T-cell (primary cell): ENCODE results near the gene TCAP. TPM values are rescaled to one million over a fixed set of nuclear protein-coding genes. Genes with fewer than 3 reads are reported as not detected.

Source experiments
- ATAC-seq, 4 experiments: fragments of 200-7000 bp in 3 of 4; fragments of 150-1000 bp in 1 of 4; cut with Tn5 transposase; replicated peaks in 1 of 4; 1 replicate in 3 of 4; 2 replicates in 1 of 4; pipeline ENCODE4 v1.10.0; 2021; ENCODE audit warnings: moderate library complexity in 3 of 4, mild to moderate bottlenecking in 2 of 4, moderate number of reproducible peaks in 1 of 4
- CTCF ChIA-PET, 2 donors: fragments of 300-600 bp; sonication (Branson Sonifier 250); formaldehyde crosslinking; loops; one replicate each; lab custom pipeline; 2022; ENCODE audit warnings: antibody characterized with exemption in 2 of 2; lab: Charles Lee
- POLR2A ChIA-PET, 2 donors: fragments of 300-600 bp; sonication (Branson Sonifier 250); formaldehyde crosslinking; loops; one replicate each; lab custom pipeline; 2022; ENCODE audit warnings: antibody characterized with exemption in 2 of 2; lab: Charles Lee
- DNase-seq, 35 experiments: peaks; one replicate each; pipeline versions ENCODE4 v3.0.0 to v3.0.0-alpha.2; 2013 to 2023
- H3K27ac ChIP-seq: one replicate; pipeline ENCODE4 v1.5.1; 2013; ENCODE audit warnings: low read length
- H3K27me3 ChIP-seq, 2 experiments: replicated peaks in 1 of 2; 1 replicate in 1 of 2; 2 replicates in 1 of 2; pipeline versions ENCODE4 v1.6.1 to v1.7.0; 2013; ENCODE audit warnings: low read length in 1 of 2, mixed read lengths in 1 of 2; ENCODE audit not compliant: control insufficient read depth in 2 of 2, insufficient read depth in 2 of 2; ENCODE audit errors: extremely low read depth in 1 of 2
- H3K36me3 ChIP-seq, 2 donors: 1 replicate in 1 of 2; 2 replicates in 1 of 2; pipeline versions ENCODE4 v1.6.1 to v1.7.0; 2013; ENCODE audit warnings: low read length in 1 of 2; ENCODE audit not compliant: control insufficient read depth in 2 of 2, insufficient read depth in 1 of 2; ENCODE audit errors: extremely low read depth in 1 of 2
- H3K4me1 ChIP-seq, 2 experiments: 1 replicate in 1 of 2; 2 replicates in 1 of 2; pipeline versions ENCODE4 v1.6.1 to v1.7.0; 2013; ENCODE audit warnings: low read length in 2 of 2, mixed read lengths in 1 of 2; ENCODE audit not compliant: insufficient read depth in 2 of 2, control insufficient read depth in 1 of 2; ENCODE audit errors: extremely low read depth in 1 of 2
- H3K4me3 ChIP-seq, 2 donors: 1 replicate in 1 of 2; 2 replicates in 1 of 2; pipeline versions ENCODE4 v1.5.1 to v1.7.0; 2013; ENCODE audit warnings: mild to moderate bottlenecking in 2 of 2, low read length in 1 of 2, moderate library complexity in 1 of 2; ENCODE audit not compliant: control insufficient read depth in 1 of 2; ENCODE audit errors: extremely low read depth in 1 of 2
- H3K9me3 ChIP-seq: 2 replicates; pipeline ENCODE4 v1.7.0; 2013
- H3K27ac Mint-ChIP-seq, 2 donors: one replicate each; pipeline ENCODE4 v1.8.0; 2020 to 2021; ENCODE audit warnings: mild to moderate bottlenecking in 2 of 2, mixed read lengths in 2 of 2
- H3K27me3 Mint-ChIP-seq, 2 donors: one replicate each; pipeline ENCODE4 v1.8.0; 2021 to 2022; ENCODE audit warnings: mixed read lengths in 2 of 2
- H3K36me3 Mint-ChIP-seq: one replicate; pipeline ENCODE4 v1.8.0; 2021; ENCODE audit warnings: mixed read lengths
- H3K4me1 Mint-ChIP-seq, 3 donors: one replicate each; pipeline ENCODE4 v1.8.0; 2020 to 2022; ENCODE audit warnings: mixed read lengths in 3 of 3, mild to moderate bottlenecking in 1 of 3
- H3K4me3 Mint-ChIP-seq, 3 donors: one replicate each; pipeline ENCODE4 v1.8.0; 2020 to 2022; ENCODE audit warnings: mild to moderate bottlenecking in 3 of 3, mixed read lengths in 3 of 3, moderate library complexity in 3 of 3
- H3K9me3 Mint-ChIP-seq, 3 donors: one replicate each; pipeline ENCODE4 v1.8.0; 2020 to 2022; ENCODE audit warnings: mixed read lengths in 3 of 3
- WGBS: methylation state at CpG from one replicate; pipeline ENCODE4 v1.1.5; 2013; ENCODE audit warnings: missing lambda C conversion rate; ENCODE audit not compliant: insufficient coverage; 5-methylcytosine and 5-hydroxymethylcytosine counted together
- total RNA-seq, 35 experiments: library from RNA in 6 of 35; stranded (reverse) in 6 of 35; fragments of 120-200 nt in 1 of 35; gene quantifications; one replicate each; pipeline versions ENCODE4 v1.2.1 to v1.2.4 and lab custom pipeline; 2013 to 2026

Gene TCAP, protein sequence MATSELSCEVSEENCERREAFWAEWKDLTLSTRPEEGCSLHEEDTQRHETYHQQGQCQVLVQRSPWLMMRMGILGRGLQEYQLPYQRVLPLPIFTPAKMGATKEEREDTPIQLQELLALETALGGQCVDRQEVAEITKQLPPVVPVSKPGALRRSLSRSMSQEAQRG
- 1 to 10 TPM; 2.2 to 7.8 (median 6.6) TPM for total RNA-seq
- total RNA-seq (2013): 1.3 TPM
- 0.17 to 3.6 (median 1.4) reads per million in 29 experiments for total RNA-seq (lab: John Stamatoyannopoulos, UW)

DNA sequence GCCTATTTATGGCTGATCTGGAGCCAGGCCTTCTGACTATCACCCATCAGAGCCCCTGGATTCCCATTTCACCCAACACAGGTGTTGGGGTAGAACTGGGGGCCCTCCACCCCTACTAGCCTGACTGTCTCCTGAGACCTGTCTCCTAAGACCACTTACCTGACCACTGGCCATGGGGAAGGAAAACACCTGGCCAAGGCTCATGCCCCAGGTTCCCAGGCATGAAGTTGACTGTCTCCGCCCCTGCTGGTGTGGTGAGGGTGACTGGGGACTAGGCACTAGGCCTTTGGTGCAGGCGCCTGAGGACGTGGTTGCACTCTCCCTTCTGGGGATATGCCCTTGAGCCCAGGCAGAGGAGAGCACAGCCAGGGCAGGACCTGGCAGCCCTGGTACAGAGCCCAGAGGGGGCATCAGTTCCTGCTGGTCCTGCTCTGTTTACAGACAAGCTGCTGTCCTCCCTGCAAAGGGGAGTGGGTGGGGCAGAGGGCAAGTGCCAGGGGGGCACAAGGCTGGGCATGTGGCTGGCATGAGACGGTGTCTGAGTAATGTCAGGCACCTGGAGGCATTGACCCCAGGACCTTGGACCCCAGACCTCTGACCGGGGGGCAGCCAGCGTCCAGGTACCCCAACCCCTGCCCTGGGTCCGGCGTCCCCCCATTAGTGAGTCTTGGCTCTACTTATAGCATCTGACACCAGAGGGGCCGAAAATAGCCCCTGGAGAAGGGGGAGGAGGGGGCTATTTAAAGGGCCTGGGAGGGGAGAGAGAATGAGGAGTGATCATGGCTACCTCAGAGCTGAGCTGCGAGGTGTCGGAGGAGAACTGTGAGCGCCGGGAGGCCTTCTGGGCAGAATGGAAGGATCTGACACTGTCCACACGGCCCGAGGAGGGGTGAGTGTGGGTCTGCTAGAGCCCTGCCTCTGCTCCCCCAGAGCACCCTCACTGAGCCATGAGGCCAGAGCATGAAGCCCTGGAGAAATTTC, at the start of gene TCAP:
TCAP (plus strand) TSS at position 769 of the 981 bp plus-strand sequence; CDS start at position 780, 11 bp downstream.
- POLR2A ChIA-PET: no interaction called here
- peak within 1 kb of the TSS in 1 of 3 donors; percentile 59 for H3K4me3 Mint-ChIP-seq
- 82% methylated on average over 6 of the region's 15 CpGs for WGBS

DNA sequence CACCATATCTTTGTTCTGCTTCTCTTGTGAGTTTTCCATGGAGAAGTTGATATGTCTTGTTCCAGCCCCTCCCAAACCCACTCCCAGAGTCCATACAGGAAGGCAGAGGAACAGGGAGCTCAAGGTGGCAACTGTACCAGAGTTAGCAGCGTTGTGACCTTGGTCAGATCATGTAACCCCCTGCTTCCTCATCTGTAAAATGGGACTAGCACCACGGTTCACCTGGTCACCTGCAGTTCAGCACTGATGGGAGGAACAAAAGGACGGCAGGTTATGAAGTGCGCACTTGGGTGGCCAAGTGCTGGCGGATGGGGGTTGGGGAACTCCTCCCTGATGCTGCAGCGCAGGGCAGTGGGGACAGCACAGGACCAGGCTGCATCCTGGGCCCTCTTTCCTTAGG, 49.7 kb upstream of the TCAP start:
- no peak for ATAC-seq
- H3K4me1 ChIP-seq: peaks cover 2 to 14% of the 10 kb centered on the region in 2 experiments
- H3K9me3 ChIP-seq: no peaks in the 10 kb centered on the region
- peaks cover 2 to 54% of the 10 kb centered on the region in 2 experiments for H3K27me3 ChIP-seq
- WGBS: 53% methylated on average over 4 of the region's 6 CpGs
- peaks cover 0 to 5% (median 2%) of the 10 kb centered on the region in 3 donors for H3K4me1 Mint-ChIP-seq
- no peak overlapping the region for H3K27ac ChIP-seq
- ChIA-PET CTCF (no interaction called here), POLR2A (interaction anchor here (0.6 to 0.7 kb wide), 2 partner anchors 16 to 692 kb away, joined by 3 read pairs; no protein-coding TSS in a partner anchor)
- no peaks in the 10 kb centered on the region for H3K36me3 ChIP-seq
- H3K27ac Mint-ChIP-seq: no peak overlapping the region
- peaks cover 19 to 22% of the 10 kb centered on the region in 2 donors for H3K27me3 Mint-ChIP-seq
- no peak overlapping the region for H3K4me3 ChIP-seq
- H3K36me3 Mint-ChIP-seq: no peaks in the 10 kb centered on the region
- no peaks in the 10 kb centered on the region for H3K9me3 Mint-ChIP-seq
- no peak overlapping the region for H3K4me3 Mint-ChIP-seq
- no peak for DNase-seq

More for the DNA sequence above, at the start of gene TCAP:
- Histone ChIP-seq H3K36me3 (peaks cover 9 to 31% of the 10 kb centered on the region in 2 donors), H3K9me3 (no peaks in the 10 kb centered on the region), H3K27ac (no peak within 1 kb of the TSS), H3K4me3 (no peak within 1 kb of the TSS), H3K27me3 (peaks cover 0 to 41% of the 10 kb centered on the region in 2 experiments), H3K4me1 (peaks cover 6 to 48% of the 10 kb centered on the region in 2 experiments)
- ATAC-seq (no peak), DNase-seq (no peak)
- Mint-ChIP-seq H3K4me1 (peaks cover 10 to 19% (median 16%) of the 10 kb centered on the region in 3 donors), H3K27me3 (peaks cover 12 to 16% of the 10 kb centered on the region in 2 donors), H3K9me3 (no peaks in the 10 kb centered on the region), H3K27ac (peak within 1 kb of the TSS in 1 of 2 donors; percentile 19), H3K36me3 (peaks cover 15% of the 10 kb centered on the region)
- CTCF ChIA-PET: interaction anchor here in 1 of 2 donors (1.0 kb wide), 1 partner anchor 23 kb away, joined by 3 read pairs; the partner anchor contains the start of gene PGAP3

DNA sequence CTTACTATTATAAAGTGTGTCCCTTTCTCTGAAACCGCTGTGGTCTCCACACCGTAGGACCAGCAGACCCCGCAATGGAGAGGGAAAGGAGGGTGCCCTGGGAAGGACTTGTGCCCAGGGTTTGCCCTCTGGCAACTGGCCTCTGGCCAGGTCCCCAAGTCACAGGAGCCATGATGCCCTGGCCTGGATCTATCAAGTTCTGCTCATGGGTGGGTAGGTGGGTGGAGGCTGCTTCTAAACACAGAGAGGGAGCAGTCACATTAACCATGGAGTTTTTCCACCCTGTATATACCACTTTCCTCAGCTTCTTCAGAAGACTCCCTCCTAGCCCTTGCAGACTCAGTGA, 48.1 kb upstream of the TCAP start:
- no peak for ATAC-seq
- no peak for DNase-seq
- peaks cover 4 to 10% (median 6%) of the 10 kb centered on the region in 3 donors for H3K4me1 Mint-ChIP-seq
- peak overlapping the region; percentile 33 to 40 for H3K4me3 ChIP-seq
- 85% methylated on average over 3 of the region's 3 CpGs for WGBS
- no peaks in the 10 kb centered on the region for H3K36me3 ChIP-seq
- H3K27ac ChIP-seq: no peak overlapping the region
- peaks cover 15 to 18% of the 10 kb centered on the region in 2 donors for H3K27me3 Mint-ChIP-seq
- ChIA-PET POLR2A (no interaction called here), CTCF (no interaction called here)
- H3K27me3 ChIP-seq: peaks cover 2 to 50% of the 10 kb centered on the region in 2 experiments
- H3K9me3 ChIP-seq: no peaks in the 10 kb centered on the region
- no peak overlapping the region for H3K27ac Mint-ChIP-seq
- peaks cover 2 to 22% of the 10 kb centered on the region in 2 experiments for H3K4me1 ChIP-seq
- H3K9me3 Mint-ChIP-seq: no peaks in the 10 kb centered on the region
- no peaks in the 10 kb centered on the region for H3K36me3 Mint-ChIP-seq
- H3K4me3 Mint-ChIP-seq: peak overlapping the region; percentile 13 to 84 (median 59)

DNA sequence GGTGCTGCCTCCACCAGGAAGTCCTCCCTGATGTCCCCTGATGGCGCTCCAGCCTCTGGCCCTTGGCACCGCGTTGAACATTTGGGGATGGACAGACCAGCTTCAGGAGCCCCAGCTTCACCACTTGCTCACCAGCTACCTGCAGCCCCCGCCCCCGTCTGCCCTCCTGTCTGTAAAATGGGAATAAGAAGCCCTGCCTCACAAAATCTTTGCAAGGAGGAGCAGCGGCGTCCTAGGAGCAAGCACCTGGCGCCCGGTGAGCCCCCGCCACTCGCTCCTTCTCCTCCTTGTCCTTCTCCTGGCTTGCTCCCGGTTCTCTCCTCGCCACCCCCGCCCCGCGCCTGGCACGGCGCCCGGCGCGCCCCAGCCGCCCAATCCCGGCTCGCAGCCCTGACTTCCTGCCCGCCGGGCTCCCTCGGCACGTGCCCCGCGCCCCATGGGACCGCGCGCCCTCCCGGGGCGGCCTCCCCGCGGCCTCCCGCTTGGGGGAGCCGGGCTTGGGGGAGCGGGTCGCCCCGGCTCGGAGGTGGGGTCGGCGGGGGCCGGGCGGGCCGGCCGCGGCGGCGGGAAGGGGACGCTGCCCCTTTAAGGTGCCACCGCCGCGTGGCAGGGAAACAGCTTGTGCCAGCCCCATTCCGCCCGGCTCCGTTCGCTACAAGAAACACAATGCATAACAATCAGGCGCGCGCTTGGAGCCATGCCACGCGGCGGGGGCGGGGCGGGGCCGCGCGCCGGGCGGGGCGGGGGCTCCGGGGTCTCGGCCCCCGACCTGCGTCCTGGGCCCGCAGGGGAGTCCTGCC, 47.5 kb upstream of the TCAP start:
- 1% methylated on average over 63 of the region's 79 CpGs for WGBS
- H3K4me1 ChIP-seq: peaks cover 4 to 28% of the 10 kb centered on the region in 2 experiments
- H3K36me3 ChIP-seq: no peaks in the 10 kb centered on the region
- ATAC-seq (peak; percentile 66 to 76 (median 72)), DNase-seq (peak in 32 of 35 experiments; percentile 17 to 69 (median 44))
- ChIA-PET POLR2A (interaction anchor here in 1 of 2 donors (0.6 kb wide), 1 partner anchor 361 kb away, joined by 4 read pairs; no protein-coding TSS in a partner anchor), CTCF (interaction anchor here (0.5 to 0.6 kb wide), 2 partner anchors 70 to 206 kb away, joined by 3 read pairs; no protein-coding TSS in a partner anchor)
- peaks cover 15 to 18% of the 10 kb centered on the region in 2 donors for H3K27me3 Mint-ChIP-seq
- H3K9me3 ChIP-seq: no peaks in the 10 kb centered on the region
- peak overlapping the region; percentile 66 to 84 (median 82) for H3K4me3 Mint-ChIP-seq
- peaks cover 10 to 16% (median 12%) of the 10 kb centered on the region in 3 donors for H3K4me1 Mint-ChIP-seq
- H3K27me3 ChIP-seq: peaks cover 2 to 45% of the 10 kb centered on the region in 2 experiments
- no peaks in the 10 kb centered on the region for H3K9me3 Mint-ChIP-seq
- H3K36me3 Mint-ChIP-seq: no peaks in the 10 kb centered on the region
- H3K27ac Mint-ChIP-seq: no peak overlapping the region
- no peak overlapping the region for H3K27ac ChIP-seq
- peak overlapping the region; percentile 33 to 40 for H3K4me3 ChIP-seq

DNA sequence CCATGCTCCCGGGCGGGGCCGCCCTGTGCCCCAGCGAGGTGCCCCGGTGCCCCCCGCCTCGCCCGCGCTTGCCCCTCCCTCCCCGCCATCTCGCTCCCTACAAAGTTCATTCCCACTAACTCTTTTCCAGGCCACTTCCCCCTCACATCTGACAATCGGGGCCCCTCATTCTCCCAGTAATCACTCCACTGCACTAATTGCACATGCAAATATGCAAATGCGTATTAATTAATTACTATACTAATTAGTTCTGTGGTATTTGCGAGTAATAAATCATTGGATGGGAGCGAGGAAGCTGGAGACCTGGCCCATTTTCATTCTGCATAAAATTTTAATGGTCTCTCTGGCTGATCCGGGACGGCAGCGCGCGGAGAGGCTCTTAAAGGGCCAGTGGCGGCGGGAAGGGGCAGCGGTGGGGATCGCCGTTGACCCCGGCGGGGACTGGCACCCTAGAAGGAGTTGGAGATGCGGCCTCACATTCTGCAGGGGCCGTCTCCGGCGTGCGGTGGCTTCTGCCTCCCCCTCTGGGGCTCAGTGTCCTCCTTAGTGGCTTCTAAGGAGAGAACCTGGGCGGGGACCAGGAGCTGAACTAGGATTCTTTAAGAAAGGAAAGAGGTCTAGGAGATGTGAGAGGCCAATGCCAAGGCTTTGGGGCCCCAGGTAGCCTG, 46.8 kb upstream of the TCAP start:
- H3K27ac ChIP-seq: no peak overlapping the region
- no peak for ATAC-seq
- no peaks in the 10 kb centered on the region for H3K9me3 ChIP-seq
- Mint-ChIP-seq H3K36me3 (no peaks in the 10 kb centered on the region), H3K9me3 (no peaks in the 10 kb centered on the region), H3K4me1 (peaks cover 16 to 21% (median 17%) of the 10 kb centered on the region in 3 donors), H3K27ac (no peak overlapping the region), H3K27me3 (peaks cover 8 to 14% of the 10 kb centered on the region in 2 donors), H3K4me3 (peak overlapping the region; percentile 74 to 84 (median 82))
- H3K27me3 ChIP-seq: peaks cover 2 to 37% of the 10 kb centered on the region in 2 experiments
- H3K36me3 ChIP-seq: no peaks in the 10 kb centered on the region
- H3K4me1 ChIP-seq: peaks cover 8 to 35% of the 10 kb centered on the region in 2 experiments
- whole genome bisulfite sequencing: 20% methylated on average over 7 of the region's 33 CpGs
- H3K4me3 ChIP-seq: peak overlapping the region; percentile 40 to 46
- DNase-seq: no peak
- CTCF ChIA-PET: interaction anchor here in 1 of 2 donors (0.8 to 0.9 kb wide), 2 partner anchors 10 to 182 kb away, joined by 4 to 8 read pairs; no protein-coding TSS in a partner anchor
- POLR2A ChIA-PET: interaction anchor here in 1 of 2 donors (1.1 kb wide), 1 partner anchor 9 kb away, joined by 9 read pairs; no protein-coding TSS in a partner anchor
